Testis (tissue), 2 donors: ENCODE results near the gene HRH4.

Source experiments
- CTCF ChIP-seq, 3 experiments: fragments of 450-650 bp in 2 of 3; fragments of 200-600 bp in 1 of 3; sonication (generic) in 1 of 3; IDR thresholded peaks; one replicate each; pipeline ENCODE4 v1.5.1; 2016 to 2019; ENCODE audit warnings: antibody characterized with exemption in 3 of 3, mild to moderate bottlenecking in 2 of 3, moderate library complexity in 1 of 3
- POLR2A ChIP-seq: fragments of 450-650 bp; IDR thresholded peaks from one replicate; pipeline ENCODE4 v1.6.1; 2017; ENCODE audit warnings: antibody characterized with exemption, mild to moderate bottlenecking, moderate library complexity

- peak; percentile 62 to 89 (median 66) for TF ChIP-seq CTCF (IDR thresholded peaks at IDR 0.05)
- no peak for TF ChIP-seq POLR2A
Observed at GRCh38 chr18:24488824-24489493, 28.5 kb downstream of the HRH4 start.
